ENCODE measurements around the gene NAV3. TPM values are rescaled to one million over a fixed set of nuclear protein-coding genes. Genes with fewer than 3 reads are reported as not detected.

NAV3 gene
- total RNA-seq, 2 donors from 2014 or later = not detected

GRCh38 chr12:77861317-77861716, 30.6 kb downstream of the NAV3 start:
- Mint-ChIP-seq H3K4me3 (no peak overlapping the region), H3K9me3 (peaks cover 2% of the 10 kb centered on the region), H3K27ac (no peak overlapping the region), H3K27me3 (no peaks in the 10 kb centered on the region), H3K36me3 (no peaks in the 10 kb centered on the region), H3K4me1 (ENCODE audit: low read depth in 2 of 2) (no peaks in the 10 kb centered on the region)
- no peak for ATAC-seq
- no peak for DNase-seq (ENCODE audit: low spot score)

- Mint-ChIP-seq H3K4me3 (no peak overlapping the region), H3K36me3 (no peaks in the 10 kb centered on the region), H3K9me3 (peaks cover 4% of the 10 kb centered on the region), H3K4me1 (ENCODE audit: low read depth in 2 of 2) (no peaks in the 10 kb centered on the region), H3K27ac (no peak overlapping the region), H3K27me3 (no peaks in the 10 kb centered on the region)
- DNase-seq (ENCODE audit: low spot score) = no peak
- ATAC-seq = no peak
Observed at GRCh38 chr12:77865178-77865577, 34.5 kb downstream of the NAV3 start.

GRCh38 chr12:77878901-77879300, 48.2 kb downstream of the NAV3 start:
- DNase-seq (ENCODE audit: low spot score) (no peak), ATAC-seq (no peak)
- H3K36me3 Mint-ChIP-seq = no peaks in the 10 kb centered on the region
- no peak overlapping the region for H3K4me3 Mint-ChIP-seq
- peaks cover 17% of the 10 kb centered on the region for H3K9me3 Mint-ChIP-seq
- H3K4me1 Mint-ChIP-seq (ENCODE audit: low read depth in 2 of 2) = no peaks in the 10 kb centered on the region
- no peak overlapping the region for H3K27ac Mint-ChIP-seq
- no peaks in the 10 kb centered on the region for H3K27me3 Mint-ChIP-seq

- H3K36me3 Mint-ChIP-seq = no peaks in the 10 kb centered on the region
- peaks cover 26% of the 10 kb centered on the region for H3K9me3 Mint-ChIP-seq
- no peaks in the 10 kb centered on the region for H3K27me3 Mint-ChIP-seq
- H3K27ac Mint-ChIP-seq = no peak overlapping the region
- DNase-seq (ENCODE audit: low spot score) = no peak
- no peaks in the 10 kb centered on the region for H3K4me1 Mint-ChIP-seq (ENCODE audit: low read depth in 2 of 2)
- no peak overlapping the region for H3K4me3 Mint-ChIP-seq
- ATAC-seq = no peak
Observed at GRCh38 chr12:77882709-77883108, 52.0 kb downstream of the NAV3 start.

GRCh38 chr12:77888611-77889010, 57.9 kb downstream of the NAV3 start:
- H3K36me3 Mint-ChIP-seq = no peaks in the 10 kb centered on the region
- no peaks in the 10 kb centered on the region for H3K4me1 Mint-ChIP-seq (ENCODE audit: low read depth in 2 of 2)
- no peak overlapping the region for H3K4me3 Mint-ChIP-seq
- ATAC-seq (no peak), DNase-seq (ENCODE audit: low spot score) (no peak)
- no peaks in the 10 kb centered on the region for H3K27me3 Mint-ChIP-seq
- H3K27ac Mint-ChIP-seq = no peak overlapping the region
- peaks cover 19% of the 10 kb centered on the region for H3K9me3 Mint-ChIP-seq

GRCh38 chr12:77891518-77892147, 60.9 kb downstream of the NAV3 start:
- H3K9me3 Mint-ChIP-seq = peaks cover 13% of the 10 kb centered on the region
- H3K4me3 Mint-ChIP-seq = no peak overlapping the region
- DNase-seq (ENCODE audit: low spot score) = no peak
- no peaks in the 10 kb centered on the region for H3K36me3 Mint-ChIP-seq
- no peak for ATAC-seq
- no peaks in the 10 kb centered on the region for H3K27me3 Mint-ChIP-seq
- no peaks in the 10 kb centered on the region for H3K4me1 Mint-ChIP-seq (ENCODE audit: low read depth in 2 of 2)
- no peak overlapping the region for H3K27ac Mint-ChIP-seq

GRCh38 chr12:77893918-77894317, 63.2 kb downstream of the NAV3 start:
- DNase-seq (ENCODE audit: low spot score) (no peak), ATAC-seq (no peak)
- no peak overlapping the region for H3K4me3 Mint-ChIP-seq
- H3K27me3 Mint-ChIP-seq = no peaks in the 10 kb centered on the region
- H3K9me3 Mint-ChIP-seq = peaks cover 8% of the 10 kb centered on the region
- no peak overlapping the region for H3K27ac Mint-ChIP-seq
- no peaks in the 10 kb centered on the region for H3K4me1 Mint-ChIP-seq (ENCODE audit: low read depth in 2 of 2)
- H3K36me3 Mint-ChIP-seq = peaks cover 4% of the 10 kb centered on the region

GRCh38 chr12:77894556-77894955, 63.9 kb downstream of the NAV3 start:
- ATAC-seq (no peak), DNase-seq (ENCODE audit: low spot score) (no peak)
- peaks cover 4% of the 10 kb centered on the region for H3K9me3 Mint-ChIP-seq
- no peak overlapping the region for H3K27ac Mint-ChIP-seq
- no peak overlapping the region for H3K4me3 Mint-ChIP-seq
- H3K36me3 Mint-ChIP-seq = peaks cover 4% of the 10 kb centered on the region
- no peaks in the 10 kb centered on the region for H3K27me3 Mint-ChIP-seq
- H3K4me1 Mint-ChIP-seq (ENCODE audit: low read depth in 2 of 2) = no peaks in the 10 kb centered on the region

- peaks cover 4% of the 10 kb centered on the region for H3K36me3 Mint-ChIP-seq
- peaks cover 4% of the 10 kb centered on the region for H3K9me3 Mint-ChIP-seq
- H3K27me3 Mint-ChIP-seq = no peaks in the 10 kb centered on the region
- ATAC-seq = no peak
- H3K4me3 Mint-ChIP-seq = no peak overlapping the region
- H3K27ac Mint-ChIP-seq = no peak overlapping the region
- H3K4me1 Mint-ChIP-seq (ENCODE audit: low read depth in 2 of 2) = no peaks in the 10 kb centered on the region
- DNase-seq (ENCODE audit: low spot score) = no peak
Observed at GRCh38 chr12:77895699-77896098, 65.0 kb downstream of the NAV3 start.

- H3K4me1 Mint-ChIP-seq (ENCODE audit: low read depth in 2 of 2) = no peaks in the 10 kb centered on the region
- DNase-seq (ENCODE audit: low spot score) = no peak
- ATAC-seq = no peak
- peaks cover 8% of the 10 kb centered on the region for H3K9me3 Mint-ChIP-seq
- no peaks in the 10 kb centered on the region for H3K36me3 Mint-ChIP-seq
- H3K27ac Mint-ChIP-seq = no peak overlapping the region
- no peaks in the 10 kb centered on the region for H3K27me3 Mint-ChIP-seq
- H3K4me3 Mint-ChIP-seq = no peak overlapping the region
Observed at GRCh38 chr12:77907936-77908335, 77.2 kb downstream of the NAV3 start.

GRCh38 chr12:77914081-77914488, 83.4 kb downstream of the NAV3 start:
- no peak for ATAC-seq
- Mint-ChIP-seq H3K4me1 (ENCODE audit: low read depth in 2 of 2) (no peaks in the 10 kb centered on the region), H3K4me3 (no peak overlapping the region), H3K27ac (no peak overlapping the region), H3K27me3 (no peaks in the 10 kb centered on the region), H3K9me3 (peaks cover 9% of the 10 kb centered on the region), H3K36me3 (no peaks in the 10 kb centered on the region)
- DNase-seq (ENCODE audit: low spot score) = no peak

GRCh38 chr12:77915071-77915600, 84.4 kb downstream of the NAV3 start:
- H3K27me3 Mint-ChIP-seq = no peaks in the 10 kb centered on the region
- no peaks in the 10 kb centered on the region for H3K4me1 Mint-ChIP-seq (ENCODE audit: low read depth in 2 of 2)
- no peak overlapping the region for H3K27ac Mint-ChIP-seq
- DNase-seq (ENCODE audit: low spot score) (no peak), ATAC-seq (no peak)
- no peaks in the 10 kb centered on the region for H3K36me3 Mint-ChIP-seq
- H3K9me3 Mint-ChIP-seq = peaks cover 7% of the 10 kb centered on the region
- H3K4me3 Mint-ChIP-seq = no peak overlapping the region

GRCh38 chr12:77916276-77916675, 85.6 kb downstream of the NAV3 start:
- Mint-ChIP-seq H3K4me3 (no peak overlapping the region), H3K27me3 (no peaks in the 10 kb centered on the region), H3K9me3 (peaks cover 6% of the 10 kb centered on the region), H3K27ac (no peak overlapping the region), H3K4me1 (ENCODE audit: low read depth in 2 of 2) (no peaks in the 10 kb centered on the region), H3K36me3 (no peaks in the 10 kb centered on the region)
- ATAC-seq (no peak), DNase-seq (ENCODE audit: low spot score) (no peak)

- Mint-ChIP-seq H3K27ac (no peak overlapping the region), H3K4me1 (ENCODE audit: low read depth in 2 of 2) (no peaks in the 10 kb centered on the region), H3K36me3 (no peaks in the 10 kb centered on the region), H3K27me3 (no peaks in the 10 kb centered on the region), H3K4me3 (no peak overlapping the region), H3K9me3 (peaks cover 6% of the 10 kb centered on the region)
- no peak for ATAC-seq
- DNase-seq (ENCODE audit: low spot score) = no peak
Observed at GRCh38 chr12:77918046-77918445, 87.4 kb downstream of the NAV3 start.

GRCh38 chr12:77919450-77919849, 88.8 kb downstream of the NAV3 start:
- no peaks in the 10 kb centered on the region for H3K36me3 Mint-ChIP-seq
- peaks cover 3% of the 10 kb centered on the region for H3K9me3 Mint-ChIP-seq
- DNase-seq (ENCODE audit: low spot score) = no peak
- H3K4me3 Mint-ChIP-seq = no peak overlapping the region
- no peak for ATAC-seq
- H3K27me3 Mint-ChIP-seq = no peaks in the 10 kb centered on the region
- H3K27ac Mint-ChIP-seq = no peak overlapping the region
- H3K4me1 Mint-ChIP-seq (ENCODE audit: low read depth in 2 of 2) = no peaks in the 10 kb centered on the region

Measured in natural killer cell treated with Interleukin-12 subunit alpha and Interleukin-12 subunit beta and Interleukin-15 and Interleukin-18, amount 100 ng/mL, for 72 hours (primary cell).